ENCODE data around the gene NUTF2. TPM values are rescaled to one million over a fixed set of nuclear protein-coding genes. Genes with fewer than 3 reads are reported as not detected.

The NUTF2 gene
- total RNA-seq, 6 experiments from 2014 or later, result 182 to 195 (median 185) TPM

GRCh38 chr16:67853670-67854069 lies 6.9 kb downstream of the NUTF2 start:
- H3K27me3 Mint-ChIP-seq (ENCODE audit: insufficient read depth), result peaks cover 5% of the 10 kb centered on the region
- TF ChIP-seq CTCF (IDR thresholded peaks at IDR 0.05), result no peak
- no peaks in the 10 kb centered on the region for H3K9me3 Mint-ChIP-seq
- peaks cover 40% of the 10 kb centered on the region for H3K4me1 Mint-ChIP-seq (ENCODE audit: low read depth)
- H3K27ac Mint-ChIP-seq, result no peak overlapping the region
- H3K4me3 Mint-ChIP-seq, result no peak overlapping the region
- no peak for DNase-seq
- peaks cover 4% of the 10 kb centered on the region for H3K36me3 Mint-ChIP-seq (ENCODE audit: low read depth)

GRCh38 chr16:67855789-67856188 lies 9.1 kb downstream of the NUTF2 start:
- DNase-seq, result no peak
- H3K36me3 Mint-ChIP-seq (ENCODE audit: low read depth), result peaks cover 4% of the 10 kb centered on the region; the same call in 1 of the 2 replicates
- no peak overlapping the region for H3K4me3 Mint-ChIP-seq
- peaks cover 43% of the 10 kb centered on the region for H3K4me1 Mint-ChIP-seq (ENCODE audit: low read depth)
- TF ChIP-seq CTCF (IDR thresholded peaks at IDR 0.05), result no peak
- H3K9me3 Mint-ChIP-seq, result no peaks in the 10 kb centered on the region
- H3K27me3 Mint-ChIP-seq (ENCODE audit: insufficient read depth), result peaks cover 2% of the 10 kb centered on the region; the same call in 1 of the 2 replicates
- H3K27ac Mint-ChIP-seq, result peak overlapping the region; percentile 100

- Mint-ChIP-seq H3K27ac (peak overlapping the region; percentile 100), H3K36me3 (ENCODE audit: low read depth) (peaks cover 4% of the 10 kb centered on the region; the same call in 1 of the 2 replicates), H3K4me3 (no peak overlapping the region; the same call in 1 of the 2 replicates), H3K4me1 (ENCODE audit: low read depth) (peaks cover 55% of the 10 kb centered on the region), H3K9me3 (no peaks in the 10 kb centered on the region), H3K27me3 (ENCODE audit: insufficient read depth) (peaks cover 2% of the 10 kb centered on the region; the same call in 1 of the 2 replicates)
- no peak for TF ChIP-seq CTCF (IDR thresholded peaks at IDR 0.05)
- DNase-seq, result no peak
Measured at GRCh38 chr16:67856927-67857546, 10.3 kb downstream of the NUTF2 start.

- peak overlapping the region; percentile 6; the same call in 1 of the 2 replicates for H3K4me3 Mint-ChIP-seq
- H3K36me3 Mint-ChIP-seq (ENCODE audit: low read depth), result peaks cover 4% of the 10 kb centered on the region; the same call in 1 of the 2 replicates
- peak overlapping the region; percentile 100 for H3K27ac Mint-ChIP-seq
- DNase-seq, result peak; percentile 98
- TF ChIP-seq CTCF (IDR thresholded peaks at IDR 0.05), result no peak
- H3K4me1 Mint-ChIP-seq (ENCODE audit: low read depth), result peaks cover 62% of the 10 kb centered on the region
- H3K27me3 Mint-ChIP-seq (ENCODE audit: insufficient read depth), result peaks cover 2% of the 10 kb centered on the region; the same call in 1 of the 2 replicates
- H3K9me3 Mint-ChIP-seq, result no peaks in the 10 kb centered on the region
Measured at GRCh38 chr16:67857547-67858233, 11.0 kb downstream of the NUTF2 start.

GRCh38 chr16:67858500-67858899 lies 11.8 kb downstream of the NUTF2 start:
- Mint-ChIP-seq H3K27me3 (ENCODE audit: insufficient read depth) (peaks cover 2% of the 10 kb centered on the region; the same call in 1 of the 2 replicates), H3K36me3 (ENCODE audit: low read depth) (peaks cover 4% of the 10 kb centered on the region; the same call in 1 of the 2 replicates), H3K4me3 (peak overlapping the region; percentile 25), H3K27ac (peak overlapping the region; percentile 100), H3K4me1 (ENCODE audit: low read depth) (peaks cover 70% of the 10 kb centered on the region), H3K9me3 (no peaks in the 10 kb centered on the region)
- no peak for TF ChIP-seq CTCF (IDR thresholded peaks at IDR 0.05)
- DNase-seq, result no peak

Data from HFFc6 (cell line).